NCI-H2107 treated with DMSO at 0.1 percent for 48 hours (cell line): ENCODE results near the gene EYS.
"Not testable (repeated sequence)": the region's sequence is repeated elsewhere in the genome, so short reads cannot be mapped to it uniquely, and the experiment has no call there.

Experiments
- DNase-seq: peaks from one replicate; lab custom pipeline; 2025; ENCODE audit not compliant: unreplicated experiment; lab: John Stamatoyannopoulos, UW

Gene EYS

GRCh38 chr6:65113581-65113980, 593.4 kb downstream of the EYS start:
- DNase-seq, result no peak

- no peak for DNase-seq
Measured at GRCh38 chr6:65112435-65112834, 594.6 kb downstream of the EYS start.

- DNase-seq, result no peak
Measured at GRCh38 chr6:65110031-65110430, 597.0 kb downstream of the EYS start.

GRCh38 chr6:65098349-65098748, 608.7 kb downstream of the EYS start:
- DNase-seq, result no peak

- DNase-seq, result no peak
Measured at GRCh38 chr6:65091561-65091960, 615.5 kb downstream of the EYS start.

GRCh38 chr6:65088575-65088974, 618.5 kb downstream of the EYS start:
- DNase-seq, result no peak

- no peak for DNase-seq
Measured at GRCh38 chr6:65081756-65082155, 625.3 kb downstream of the EYS start.

- DNase-seq, result no peak
Measured at GRCh38 chr6:65075705-65076230, 631.3 kb downstream of the EYS start.

GRCh38 chr6:65072500-65072899, 634.5 kb downstream of the EYS start:
- no peak for DNase-seq

GRCh38 chr6:65071480-65071879, 635.5 kb downstream of the EYS start:
- no peak for DNase-seq

GRCh38 chr6:65064844-65065243, 642.2 kb downstream of the EYS start:
- no peak for DNase-seq

GRCh38 chr6:65059568-65059967, 647.5 kb downstream of the EYS start:
- DNase-seq, result no peak

- DNase-seq, result no peak
Measured at GRCh38 chr6:65055545-65055944, 651.5 kb downstream of the EYS start.

GRCh38 chr6:65052626-65053025, 654.4 kb downstream of the EYS start:
- DNase-seq, result no peak

- no peak for DNase-seq
Measured at GRCh38 chr6:65045801-65046200, 661.2 kb downstream of the EYS start.

GRCh38 chr6:65014006-65014405, 693.0 kb downstream of the EYS start:
- DNase-seq, result no peak

GRCh38 chr6:65006788-65007187, 700.2 kb downstream of the EYS start:
- DNase-seq, result no peak

- DNase-seq, result no peak
Measured at GRCh38 chr6:65004283-65004682, 702.7 kb downstream of the EYS start.

GRCh38 chr6:65002882-65003281, 704.1 kb downstream of the EYS start:
- DNase-seq, result not testable (repeated sequence)

- DNase-seq, result no peak
Measured at GRCh38 chr6:65000815-65001214, 706.2 kb downstream of the EYS start.

- no peak for DNase-seq
Measured at GRCh38 chr6:64998204-64998603, 708.8 kb downstream of the EYS start.

GRCh38 chr6:64996301-64996700, 710.7 kb downstream of the EYS start:
- DNase-seq, result no peak

GRCh38 chr6:64990652-64991304, 716.2 kb downstream of the EYS start:
- no peak for DNase-seq
